Epithelial cell of esophagus (primary cell): ENCODE data around the gene ADGRD2.

Experiments used
- DNase-seq: peaks from one replicate; pipeline ENCODE4 v3.0.0; 2010; ENCODE audit warnings: low read depth
- H3K4me3 ChIP-seq: 2 replicates; pipeline ENCODE4 v1.5.1; 2011; ENCODE audit warnings: mild to moderate bottlenecking, low read length, control low read depth
- TF ChIP-seq, protein P1 (sequence below): IDR thresholded peaks from 2 replicates; pipeline ENCODE4 v1.5.1; 2011; ENCODE audit warnings: low read depth, mild to moderate bottlenecking, low read length, control low read depth, inconsistent platforms; ENCODE audit not compliant: insufficient read depth; ENCODE audit errors: missing control alignments

The ADGRD2 gene

DNA sequence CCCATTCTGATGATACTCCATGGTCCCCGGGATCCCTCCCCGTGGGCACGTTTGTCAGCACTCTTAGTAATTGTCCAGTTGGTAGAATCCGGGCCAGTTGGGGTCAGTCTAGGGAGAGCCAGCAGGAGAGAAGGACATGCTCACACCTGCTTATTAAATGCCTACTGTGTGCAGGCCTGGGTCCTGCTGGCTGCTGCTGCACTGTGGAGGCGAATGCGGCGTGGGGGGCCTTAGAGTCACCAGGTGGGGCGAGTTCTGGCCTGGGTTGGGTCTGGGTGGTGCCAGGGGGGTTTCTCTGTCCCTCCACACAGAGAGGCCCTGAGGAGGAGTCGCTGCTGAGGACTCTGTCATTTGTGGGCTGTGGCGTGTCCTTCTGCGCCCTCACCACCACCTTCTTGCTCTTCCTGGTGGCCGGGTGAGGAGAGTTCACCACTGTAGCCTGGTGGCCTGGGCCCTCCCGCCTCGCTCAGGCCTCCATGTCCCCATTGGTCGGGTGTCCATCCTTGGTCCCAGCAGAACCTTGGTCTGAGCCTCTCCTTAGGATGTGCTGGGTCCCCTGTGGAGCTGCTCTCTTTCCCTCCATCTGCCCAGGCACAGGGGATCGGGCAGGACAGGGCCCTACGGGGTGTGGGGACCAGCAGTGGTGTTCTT lies 17.3 kb downstream of the ADGRD2 start:
- TF ChIP-seq, protein P1, sequence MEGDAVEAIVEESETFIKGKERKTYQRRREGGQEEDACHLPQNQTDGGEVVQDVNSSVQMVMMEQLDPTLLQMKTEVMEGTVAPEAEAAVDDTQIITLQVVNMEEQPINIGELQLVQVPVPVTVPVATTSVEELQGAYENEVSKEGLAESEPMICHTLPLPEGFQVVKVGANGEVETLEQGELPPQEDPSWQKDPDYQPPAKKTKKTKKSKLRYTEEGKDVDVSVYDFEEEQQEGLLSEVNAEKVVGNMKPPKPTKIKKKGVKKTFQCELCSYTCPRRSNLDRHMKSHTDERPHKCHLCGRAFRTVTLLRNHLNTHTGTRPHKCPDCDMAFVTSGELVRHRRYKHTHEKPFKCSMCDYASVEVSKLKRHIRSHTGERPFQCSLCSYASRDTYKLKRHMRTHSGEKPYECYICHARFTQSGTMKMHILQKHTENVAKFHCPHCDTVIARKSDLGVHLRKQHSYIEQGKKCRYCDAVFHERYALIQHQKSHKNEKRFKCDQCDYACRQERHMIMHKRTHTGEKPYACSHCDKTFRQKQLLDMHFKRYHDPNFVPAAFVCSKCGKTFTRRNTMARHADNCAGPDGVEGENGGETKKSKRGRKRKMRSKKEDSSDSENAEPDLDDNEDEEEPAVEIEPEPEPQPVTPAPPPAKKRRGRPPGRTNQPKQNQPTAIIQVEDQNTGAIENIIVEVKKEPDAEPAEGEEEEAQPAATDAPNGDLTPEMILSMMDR = no peak
- DNase-seq = no peak
- no peak overlapping the region for H3K4me3 ChIP-seq

DNA sequence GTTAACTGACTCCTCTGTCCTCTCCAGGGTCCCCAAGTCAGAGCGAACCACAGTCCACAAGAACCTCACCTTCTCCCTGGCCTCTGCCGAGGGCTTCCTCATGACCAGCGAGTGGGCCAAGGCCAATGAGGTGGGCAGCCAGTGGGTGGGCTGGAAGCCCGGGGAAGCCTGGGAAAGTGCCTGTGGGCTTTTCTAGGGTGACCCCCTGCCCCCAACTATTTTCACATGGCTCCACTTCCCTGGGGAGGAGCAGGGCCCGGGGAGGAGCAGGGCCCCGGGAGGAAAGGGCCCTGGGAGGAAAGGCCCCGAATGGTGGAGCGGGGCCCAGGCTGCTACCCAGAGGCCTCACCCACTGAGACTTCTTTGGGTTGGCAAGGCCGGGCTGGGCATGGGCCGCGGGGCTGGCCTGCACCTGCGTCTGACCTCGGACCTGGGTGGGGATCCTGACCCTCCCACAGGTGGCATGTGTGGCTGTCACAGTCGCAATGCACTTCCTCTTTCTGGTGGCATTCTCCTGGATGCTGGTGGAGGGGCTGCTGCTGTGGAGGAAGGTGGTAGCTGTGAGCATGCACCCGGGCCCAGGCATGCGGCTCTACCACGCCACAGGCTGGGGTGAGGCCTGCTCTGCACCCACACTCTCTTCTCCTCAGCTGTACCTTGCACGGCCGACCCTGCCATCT lies 17.9 kb downstream of the ADGRD2 start:
- TF ChIP-seq, protein P1 = no peak
- DNase-seq = no peak
- H3K4me3 ChIP-seq = no peak overlapping the region

DNA sequence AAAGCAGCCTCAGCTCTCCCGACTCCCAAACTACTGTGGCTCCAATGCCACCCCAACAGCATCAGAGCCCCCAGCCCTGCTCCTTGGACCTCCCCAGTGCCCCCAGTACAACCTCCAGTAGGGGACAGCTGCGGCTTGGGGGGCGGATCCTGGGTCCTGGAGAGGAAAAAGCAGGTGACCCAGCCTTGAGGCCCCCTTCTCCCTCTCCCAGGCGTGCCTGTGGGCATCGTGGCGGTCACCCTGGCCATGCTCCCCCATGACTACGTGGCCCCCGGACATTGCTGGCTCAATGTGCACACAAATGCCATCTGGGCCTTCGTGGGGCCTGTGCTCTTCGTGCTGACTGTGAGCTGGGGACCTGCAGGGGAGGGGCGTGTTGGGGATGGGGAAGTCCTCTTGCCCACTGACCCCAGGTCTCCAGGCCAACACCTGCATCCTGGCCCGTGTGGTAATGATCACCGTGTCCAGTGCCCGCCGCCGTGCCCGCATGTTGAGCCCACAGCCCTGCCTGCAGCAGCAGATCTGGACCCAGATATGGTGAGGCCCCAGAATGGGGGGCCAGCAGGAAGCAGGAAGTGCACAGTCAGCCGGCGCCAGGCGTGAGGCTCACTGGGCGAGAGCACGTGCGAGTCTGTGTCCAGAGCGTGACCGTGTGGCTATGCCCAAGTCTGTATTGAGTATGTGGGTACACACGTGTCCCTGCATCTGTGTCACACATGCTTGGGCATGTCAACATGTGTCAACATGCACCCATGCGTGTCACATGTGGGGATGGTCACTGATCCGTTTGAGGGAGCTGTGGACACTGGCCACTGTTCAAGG lies 19.0 kb downstream of the ADGRD2 start:
- H3K4me3 ChIP-seq = no peak overlapping the region
- TF ChIP-seq, protein P1 = no peak
- DNase-seq = no peak

DNA sequence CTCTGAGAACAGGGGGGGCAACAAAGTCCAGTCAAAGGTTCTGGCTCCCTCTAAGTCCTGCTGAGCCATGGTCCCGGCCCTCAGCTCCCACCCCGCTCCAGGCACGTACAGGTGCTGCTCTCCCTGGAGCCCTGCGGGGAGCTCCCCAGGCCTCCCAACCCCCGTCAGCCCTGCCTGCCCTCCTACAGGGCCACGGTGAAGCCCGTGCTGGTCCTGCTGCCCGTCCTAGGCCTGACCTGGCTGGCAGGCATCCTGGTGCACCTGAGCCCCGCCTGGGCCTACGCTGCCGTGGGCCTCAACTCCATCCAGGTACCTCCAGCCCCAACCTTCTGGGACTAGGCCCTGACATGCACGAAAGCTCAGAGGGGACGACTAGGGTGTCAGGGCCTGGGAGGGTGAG lies 20.1 kb downstream of the ADGRD2 start:
- TF ChIP-seq, protein P1 = no peak
- no peak overlapping the region for H3K4me3 ChIP-seq
- DNase-seq = no peak

DNA sequence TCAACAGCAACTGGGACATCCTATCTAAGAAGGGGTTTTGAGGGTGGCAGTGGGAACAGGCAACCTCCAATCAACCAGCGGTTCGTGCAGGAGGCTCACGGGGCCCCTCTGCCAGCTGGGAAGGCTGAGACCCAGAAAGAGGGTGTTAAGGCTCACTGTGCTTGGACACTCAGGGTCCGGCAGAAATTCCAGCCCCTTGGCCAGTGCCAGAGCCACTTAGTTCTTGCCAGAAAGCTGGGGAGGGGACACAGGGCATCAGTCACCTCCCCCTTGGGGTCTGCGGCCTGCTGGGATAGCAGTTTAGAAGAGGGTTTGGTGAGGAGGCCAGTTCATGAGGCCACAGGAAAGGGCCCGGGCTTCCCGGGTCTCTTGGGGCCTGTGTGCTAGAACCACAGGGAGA lies 20.5 kb downstream of the ADGRD2 start:
- DNase-seq = no peak
- TF ChIP-seq, protein P1 = no peak
- no peak overlapping the region for H3K4me3 ChIP-seq

DNA sequence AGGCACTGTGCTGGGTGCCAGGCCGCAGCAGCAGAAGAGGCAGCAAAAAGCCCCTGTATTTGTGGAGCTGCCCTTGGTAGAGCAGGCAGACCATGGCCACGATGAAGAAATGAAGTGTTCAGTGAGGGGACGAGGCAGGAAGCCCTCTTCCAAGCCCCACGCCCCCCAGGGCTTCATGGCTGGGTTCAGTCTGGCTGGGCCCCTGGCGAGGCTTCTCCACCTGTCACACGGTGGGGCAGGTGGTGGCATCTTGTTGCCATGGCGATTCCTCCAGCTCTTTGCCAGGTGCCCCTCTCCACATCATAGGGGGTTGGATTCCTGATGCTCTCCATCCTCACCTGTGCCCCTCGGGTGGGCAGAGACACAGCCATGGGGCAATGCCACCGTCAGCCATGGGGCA lies 21.5 kb downstream of the ADGRD2 start:
- TF ChIP-seq, protein P1 = no peak
- DNase-seq = no peak

More for the DNA sequence above, 21.5 kb downstream of the ADGRD2 start:
- H3K4me3 ChIP-seq = no peak overlapping the region
